Measurements from ENCODE around the gene ADCY6.

DNA sequence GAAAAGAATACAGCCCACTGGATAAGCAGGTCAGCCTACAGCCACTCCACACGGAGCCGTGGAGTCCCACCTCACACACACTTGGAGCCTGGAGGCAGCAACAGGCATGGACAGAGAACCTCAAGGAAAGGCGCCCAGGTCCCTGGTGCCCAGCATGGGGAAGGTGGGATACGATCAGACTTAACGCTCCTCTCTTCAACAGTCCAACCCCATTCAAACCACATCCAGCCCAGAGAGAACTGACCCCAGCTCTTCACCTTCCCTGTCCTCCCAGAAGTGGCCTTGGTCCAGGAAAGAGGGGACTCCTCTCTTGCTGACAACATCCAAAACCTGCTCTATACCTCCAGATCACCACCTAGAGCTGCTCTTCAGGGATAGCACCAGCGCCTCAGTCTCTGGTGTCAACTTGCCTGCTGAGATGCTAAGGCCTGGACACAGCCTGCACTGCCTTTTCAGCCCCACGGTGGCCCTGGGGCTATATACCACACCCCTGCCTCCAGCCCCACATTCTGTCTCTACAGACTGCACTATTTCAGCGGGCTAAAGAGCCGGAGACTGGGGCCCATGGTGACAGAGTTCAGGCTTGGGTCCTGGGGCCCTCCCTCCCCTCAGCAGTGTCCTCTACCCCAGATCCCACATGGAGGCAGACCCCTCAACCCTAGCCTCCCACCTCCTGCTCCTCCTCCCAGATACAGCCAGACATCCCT lies 7.0 kb downstream of the ADCY6 start:
- TF ChIP-seq ZNF274 (IDR thresholded peaks at IDR 0.05; ENCODE audit: low read depth, low read length) (no peak), SUZ12 (IDR thresholded peaks at IDR 0.05; ENCODE audit: extremely low read depth, insufficient read depth, insufficient read length) (no peak), YY1 (IDR thresholded peaks at IDR 0.05; ENCODE audit: insufficient read depth, insufficient read length) (no peak)

Data from NT2/D1 (cell line).